HL-60 (cell line): ENCODE results near the gene LCN6.

ENCODE experiments used
- CTCF ChIP-seq: IDR thresholded peaks from one replicate; pipeline ENCODE4 v1.5.1; 2011; ENCODE audit warnings: low read length, control low read depth, inconsistent platforms; ENCODE audit not compliant: insufficient read depth
- GABPA ChIP-seq: IDR thresholded peaks from 2 replicates; pipeline ENCODE4 v1.6.1; 2012; ENCODE audit warnings: low read depth
- POLR2AphosphoS5 ChIP-seq: IDR thresholded peaks from 2 replicates; pipeline ENCODE4 v1.6.1; 2012; ENCODE audit warnings: low read depth
- REST ChIP-seq: IDR thresholded peaks from 2 replicates; pipeline ENCODE4 v1.6.1; 2012; ENCODE audit warnings: low read depth; ENCODE audit not compliant: insufficient replicate concordance
- SPI1 ChIP-seq: IDR thresholded peaks from 2 replicates; pipeline ENCODE4 v1.6.1; 2012; ENCODE audit warnings: low read depth, mild to moderate bottlenecking, borderline replicate concordance

DNA sequence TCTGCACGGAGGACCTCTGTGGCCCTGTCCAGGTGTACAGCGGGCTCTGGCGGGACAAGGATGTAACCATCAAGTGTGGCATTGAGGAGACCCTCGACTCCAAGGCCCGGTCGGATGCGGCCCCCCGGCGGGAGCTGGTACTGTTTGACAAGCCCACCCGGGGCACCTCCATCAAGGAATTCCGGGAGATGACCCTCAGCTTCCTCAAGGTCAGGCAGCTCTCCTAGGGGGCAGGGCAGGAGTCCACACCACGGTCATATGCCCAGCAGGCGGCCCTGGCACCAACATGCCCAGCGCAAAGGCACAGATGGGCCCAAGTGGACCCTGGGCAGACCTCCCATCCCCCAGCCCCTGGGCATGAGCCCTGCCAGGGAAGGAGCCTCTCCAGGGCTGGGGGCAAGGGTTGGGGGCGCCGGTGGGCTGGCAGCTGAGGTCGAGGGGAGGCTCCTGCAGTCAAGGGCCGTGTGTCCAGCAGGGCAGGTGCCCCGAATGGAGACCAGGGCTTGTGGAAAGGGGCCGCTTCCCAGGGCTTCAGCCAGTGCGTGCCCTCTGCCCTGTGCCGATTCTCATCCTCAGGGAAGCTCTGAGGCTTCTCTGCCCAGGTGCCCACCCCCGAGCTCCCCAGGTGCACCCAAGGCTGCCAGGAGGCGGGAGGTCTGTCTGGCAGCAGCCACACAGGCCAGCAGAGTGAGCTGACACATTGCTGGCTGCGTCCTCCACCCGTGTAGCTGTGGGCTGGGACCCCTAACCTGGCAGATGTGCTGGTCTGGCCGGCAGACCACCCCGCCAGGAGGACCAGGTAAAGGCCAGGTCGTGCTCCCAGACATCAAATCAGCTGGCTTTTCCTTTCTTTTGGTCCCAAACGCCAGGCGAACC, 26.0 kb downstream of the LCN6 start:
- no peak for TF ChIP-seq CTCF
- no peak for TF ChIP-seq SPI1
- TF ChIP-seq GABPA = no peak
- no peak for TF ChIP-seq POLR2AphosphoS5
- no peak for TF ChIP-seq REST
